ENCODE measurements around the gene ACSBG1. TPM values are rescaled to one million over a fixed set of nuclear protein-coding genes. Genes with fewer than 3 reads are reported as not detected.

ACSBG1 gene
- polyA plus RNA-seq, 1 donor (not counting 4 experiments of a cell fraction or from before 2014, with no cell fraction given) = 0.01 TPM

DNA sequence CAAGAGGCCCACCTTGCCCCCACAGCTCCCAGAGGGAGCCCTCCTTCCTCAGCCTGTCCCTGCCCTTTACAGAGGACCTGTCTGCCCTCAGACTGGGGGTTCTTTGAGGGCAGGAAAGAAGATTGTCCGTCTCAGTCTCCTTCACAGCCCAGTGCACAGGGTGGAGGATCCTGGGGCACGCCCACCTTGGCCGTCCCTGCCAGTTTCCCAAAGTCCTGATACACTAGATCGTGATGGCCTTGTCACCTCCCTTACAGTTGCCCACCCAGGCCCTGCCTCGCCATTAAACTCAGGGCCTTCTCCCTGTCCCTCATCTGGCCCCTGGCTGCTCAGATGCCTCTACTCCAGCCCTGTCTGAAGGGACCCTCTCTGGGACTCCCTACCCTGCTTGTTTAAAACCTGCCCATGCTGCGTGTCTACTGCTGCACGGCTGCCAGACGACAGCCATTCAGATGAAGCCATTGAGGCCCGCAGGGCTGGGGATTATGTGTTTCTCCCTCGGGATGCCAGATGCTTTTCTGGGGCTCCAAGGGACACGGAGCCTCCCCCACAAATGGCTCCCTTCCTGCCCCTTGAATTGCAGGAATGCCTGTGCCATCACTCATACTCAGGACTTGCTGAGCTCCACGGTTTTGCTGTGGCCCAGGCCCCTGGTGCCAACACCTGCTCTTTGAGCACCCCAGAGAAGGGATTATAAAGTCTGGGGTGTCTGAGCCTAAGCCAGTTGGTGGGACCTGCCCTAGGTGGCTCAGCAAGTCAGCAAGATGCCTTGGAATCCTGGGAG, 27.8 kb downstream of the ACSBG1 start:
- Histone ChIP-seq H3K9ac (ENCODE audit: control insufficient read depth, extremely low read depth, insufficient read depth, low read length) (no peak overlapping the region), H3K9me1 (ENCODE audit: control insufficient read depth, extremely low read depth, insufficient read depth, low read length) (no peaks in the 10 kb centered on the region), H3K4me2 (ENCODE audit: control insufficient read depth, extremely low read depth, insufficient read depth, low read depth, low read length) (no peak overlapping the region), H4K20me1 (ENCODE audit: control insufficient read depth, extremely low read depth, insufficient read depth, low read length) (no peaks in the 10 kb centered on the region), H3K27me3 (ENCODE audit: control insufficient read depth, extremely low read depth, insufficient read depth, low read length) (peaks cover 12% of the 10 kb centered on the region), H3K4me3 (ENCODE audit: control insufficient read depth in 2 of 3, extremely low read depth in 1 of 3, insufficient read depth in 2 of 3, low read depth in 1 of 3, low read length in 3 of 3) (no peak overlapping the region), H3K36me3 (ENCODE audit: control insufficient read depth in 2 of 2, extremely low read depth in 1 of 2, insufficient read depth in 2 of 2, low read length in 2 of 2) (no peaks in the 10 kb centered on the region), H3K9me3 (ENCODE audit: control insufficient read depth, low read depth, low read length) (no peaks in the 10 kb centered on the region), H2AFZ (ENCODE audit: control insufficient read depth, low read length) (peak overlapping the region; percentile 51), H3K79me2 (ENCODE audit: control insufficient read depth, insufficient read depth, low read length) (no peaks in the 10 kb centered on the region), H3K27ac (ENCODE audit: control insufficient read depth, insufficient read depth, low read length) (no peak overlapping the region), H3K4me1 (ENCODE audit: control insufficient read depth, extremely low read depth, insufficient read depth, low read length) (peaks cover 17% of the 10 kb centered on the region)
- no peak for TF ChIP-seq EZH2 (IDR thresholded peaks at IDR 0.05; ENCODE audit: low read length)
- FAIRE-seq (peak; percentile 51), DNase-seq (ENCODE audit: low read depth, low spot score) (no peak)
- dilution Hi-C loops (cut with MboI; ENCODE audit: extremely low pct_ligation_motif_present, low sequenced_read_pairs) = no loop called here

DNA sequence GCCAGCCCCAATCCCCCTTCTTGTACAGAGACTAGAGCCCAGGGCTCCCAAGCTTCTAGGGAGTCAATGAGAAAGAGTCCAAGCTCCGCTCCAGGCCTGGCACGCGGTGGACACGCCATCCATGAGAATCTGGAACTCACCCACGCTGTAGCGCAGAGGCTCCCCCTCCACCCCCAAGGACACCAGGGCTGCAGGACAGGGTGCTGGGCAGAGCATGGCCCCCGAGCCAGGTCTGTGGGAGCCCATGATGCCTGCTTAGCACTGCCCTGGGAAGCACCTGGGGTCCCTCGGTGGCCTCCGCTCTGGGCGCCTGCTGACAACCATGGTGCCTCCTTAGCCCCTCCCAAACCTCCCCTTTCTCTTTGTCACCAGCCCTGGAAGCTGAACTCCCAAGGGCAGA, 28.5 kb downstream of the ACSBG1 start:
- Histone ChIP-seq H3K79me2 (ENCODE audit: control insufficient read depth, insufficient read depth, low read length) (no peaks in the 10 kb centered on the region), H3K9me1 (ENCODE audit: control insufficient read depth, extremely low read depth, insufficient read depth, low read length) (no peaks in the 10 kb centered on the region), H3K36me3 (ENCODE audit: control insufficient read depth in 2 of 2, extremely low read depth in 1 of 2, insufficient read depth in 2 of 2, low read length in 2 of 2) (no peaks in the 10 kb centered on the region), H4K20me1 (ENCODE audit: control insufficient read depth, extremely low read depth, insufficient read depth, low read length) (no peaks in the 10 kb centered on the region), H3K9me3 (ENCODE audit: control insufficient read depth, low read depth, low read length) (no peaks in the 10 kb centered on the region), H3K9ac (ENCODE audit: control insufficient read depth, extremely low read depth, insufficient read depth, low read length) (no peak overlapping the region), H2AFZ (ENCODE audit: control insufficient read depth, low read length) (no peak overlapping the region), H3K27ac (ENCODE audit: control insufficient read depth, insufficient read depth, low read length) (no peak overlapping the region), H3K4me1 (ENCODE audit: control insufficient read depth, extremely low read depth, insufficient read depth, low read length) (peaks cover 17% of the 10 kb centered on the region), H3K4me2 (ENCODE audit: control insufficient read depth, extremely low read depth, insufficient read depth, low read depth, low read length) (no peak overlapping the region), H3K4me3 (ENCODE audit: control insufficient read depth in 2 of 3, extremely low read depth in 1 of 3, insufficient read depth in 2 of 3, low read depth in 1 of 3, low read length in 3 of 3) (no peak overlapping the region), H3K27me3 (ENCODE audit: control insufficient read depth, extremely low read depth, insufficient read depth, low read length) (peaks cover 12% of the 10 kb centered on the region)
- TF ChIP-seq, protein P1, sequence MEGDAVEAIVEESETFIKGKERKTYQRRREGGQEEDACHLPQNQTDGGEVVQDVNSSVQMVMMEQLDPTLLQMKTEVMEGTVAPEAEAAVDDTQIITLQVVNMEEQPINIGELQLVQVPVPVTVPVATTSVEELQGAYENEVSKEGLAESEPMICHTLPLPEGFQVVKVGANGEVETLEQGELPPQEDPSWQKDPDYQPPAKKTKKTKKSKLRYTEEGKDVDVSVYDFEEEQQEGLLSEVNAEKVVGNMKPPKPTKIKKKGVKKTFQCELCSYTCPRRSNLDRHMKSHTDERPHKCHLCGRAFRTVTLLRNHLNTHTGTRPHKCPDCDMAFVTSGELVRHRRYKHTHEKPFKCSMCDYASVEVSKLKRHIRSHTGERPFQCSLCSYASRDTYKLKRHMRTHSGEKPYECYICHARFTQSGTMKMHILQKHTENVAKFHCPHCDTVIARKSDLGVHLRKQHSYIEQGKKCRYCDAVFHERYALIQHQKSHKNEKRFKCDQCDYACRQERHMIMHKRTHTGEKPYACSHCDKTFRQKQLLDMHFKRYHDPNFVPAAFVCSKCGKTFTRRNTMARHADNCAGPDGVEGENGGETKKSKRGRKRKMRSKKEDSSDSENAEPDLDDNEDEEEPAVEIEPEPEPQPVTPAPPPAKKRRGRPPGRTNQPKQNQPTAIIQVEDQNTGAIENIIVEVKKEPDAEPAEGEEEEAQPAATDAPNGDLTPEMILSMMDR (optimal IDR thresholded peaks at IDR 0.05 in 1 of 3, IDR thresholded peaks at IDR 0.05 in 1 of 3, conservative IDR thresholded peaks at IDR 0.05 in 1 of 3; ENCODE audit: extremely low read depth in 1 of 3, insufficient read depth in 2 of 3, low read length in 3 of 3) = no peak
- TF ChIP-seq EZH2 (IDR thresholded peaks at IDR 0.05; ENCODE audit: low read length) = no peak
- dilution Hi-C loops (cut with MboI; ENCODE audit: extremely low pct_ligation_motif_present, low sequenced_read_pairs) = no loop called here
- DNase-seq (ENCODE audit: low read depth, low spot score) (no peak), FAIRE-seq (no peak)

Measured in keratinocyte (primary cell).